Transverse colon (tissue), 4 donors: ENCODE results near the gene SLC24A3.

Source experiments
- EP300 ChIP-seq: sonication (generic); formaldehyde crosslinking; IDR thresholded peaks from one replicate; pipeline ENCODE4 v1.6.1; 2017; ENCODE audit warnings: antibody characterized with exemption, low read depth
- POLR2A ChIP-seq: fragments of 450-650 bp; IDR thresholded peaks from one replicate; pipeline ENCODE4 v1.6.1; 2016; ENCODE audit warnings: antibody characterized with exemption, mild to moderate bottlenecking, moderate library complexity
- POLR2AphosphoS5 ChIP-seq, 3 donors: sonication (generic); formaldehyde crosslinking; IDR thresholded peaks; one replicate each; pipeline ENCODE4 v1.6.1; 2016; ENCODE audit warnings: antibody characterized with exemption in 3 of 3
- TF ChIP-seq, protein P1 (sequence below), 5 experiments: fragments of 200-600 bp in 3 of 5; fragments of 450-650 bp in 2 of 5; sonication (generic) in 3 of 5; IDR thresholded peaks; 1 replicate in 2 of 5; 2 replicates in 3 of 5; pipeline ENCODE4 v1.5.1; 2016 to 2017; ENCODE audit warnings: antibody characterized with exemption in 5 of 5, inconsistent platforms in 3 of 5, mild to moderate bottlenecking in 2 of 5, moderate library complexity in 1 of 5

DNA sequence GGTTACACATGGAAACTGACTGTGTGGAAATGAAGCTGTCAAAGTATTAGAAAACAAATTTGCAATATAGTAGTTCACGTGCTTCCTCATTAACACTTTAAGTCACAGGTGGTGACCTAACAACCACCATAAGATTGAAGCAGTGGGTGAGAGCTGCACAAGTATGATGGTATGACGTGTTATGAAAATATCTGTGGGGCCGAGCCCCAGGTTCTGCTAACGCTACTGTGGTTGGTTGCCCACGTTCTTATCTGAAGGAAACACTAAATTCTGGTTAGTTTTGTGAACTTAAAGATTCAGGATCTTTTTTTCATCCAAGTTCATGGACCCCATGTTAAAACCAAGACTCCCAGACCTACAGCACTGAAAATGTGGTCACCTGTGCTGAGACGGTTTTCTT is 302.6 kb downstream of the SLC24A3 start:
- TF ChIP-seq, protein P1, sequence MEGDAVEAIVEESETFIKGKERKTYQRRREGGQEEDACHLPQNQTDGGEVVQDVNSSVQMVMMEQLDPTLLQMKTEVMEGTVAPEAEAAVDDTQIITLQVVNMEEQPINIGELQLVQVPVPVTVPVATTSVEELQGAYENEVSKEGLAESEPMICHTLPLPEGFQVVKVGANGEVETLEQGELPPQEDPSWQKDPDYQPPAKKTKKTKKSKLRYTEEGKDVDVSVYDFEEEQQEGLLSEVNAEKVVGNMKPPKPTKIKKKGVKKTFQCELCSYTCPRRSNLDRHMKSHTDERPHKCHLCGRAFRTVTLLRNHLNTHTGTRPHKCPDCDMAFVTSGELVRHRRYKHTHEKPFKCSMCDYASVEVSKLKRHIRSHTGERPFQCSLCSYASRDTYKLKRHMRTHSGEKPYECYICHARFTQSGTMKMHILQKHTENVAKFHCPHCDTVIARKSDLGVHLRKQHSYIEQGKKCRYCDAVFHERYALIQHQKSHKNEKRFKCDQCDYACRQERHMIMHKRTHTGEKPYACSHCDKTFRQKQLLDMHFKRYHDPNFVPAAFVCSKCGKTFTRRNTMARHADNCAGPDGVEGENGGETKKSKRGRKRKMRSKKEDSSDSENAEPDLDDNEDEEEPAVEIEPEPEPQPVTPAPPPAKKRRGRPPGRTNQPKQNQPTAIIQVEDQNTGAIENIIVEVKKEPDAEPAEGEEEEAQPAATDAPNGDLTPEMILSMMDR (IDR thresholded peaks at IDR 0.05), result no peak
- TF ChIP-seq POLR2A (no peak), EP300 (no peak), POLR2AphosphoS5 (IDR thresholded peaks at IDR 0.05) (no peak)
